KBM-7 (cell line): ENCODE data around the gene TNF.

Experiments used
- DNase-seq: peaks from one replicate; pipeline ENCODE4 v3.0.0-alpha.2; 2015
- in situ Hi-C: fragments of 300-500 bp; cut with MboI; formaldehyde crosslinking; loops from 2 replicates; pipeline ENCODE4 v1.14.3; 2020; ENCODE audit warnings: low sequenced_read_pairs, low pct_unique_long_range_greater_than_20kb, mixed read lengths

TNF gene

GRCh38 chr6:31567531-31568370, 7.6 kb upstream of the TNF start:
- no peak for DNase-seq
- in situ Hi-C loops: no loop called here

- no peak for DNase-seq
- in situ Hi-C loops: no loop called here
These were observed 6.8 kb upstream of the TNF start for GRCh38 chr6:31568537-31568961.

- in situ Hi-C loops: no loop called here
- no peak for DNase-seq
These were observed 5.4 kb upstream of the TNF start for GRCh38 chr6:31569861-31570536.

- in situ Hi-C loops: no loop called here
- DNase-seq: no peak
These were observed 3.1 kb upstream of the TNF start, which contains the start of gene LTA for GRCh38 chr6:31572041-31572911. LTA (plus strand) TSS chr6:31572289; CDS start chr6:31572743, 454 bp downstream.

- in situ Hi-C loops: no loop called here
- DNase-seq: no peak
These were observed 1.9 kb upstream of the TNF start for GRCh38 chr6:31573239-31574105.

GRCh38 chr6:31574106-31575061, 981 bp upstream of the TNF start:
- in situ Hi-C loops: no loop called here
- no peak for DNase-seq

- in situ Hi-C loops: no loop called here
- DNase-seq: no peak
These were observed 754 bp downstream of the TNF start for GRCh38 chr6:31575952-31576685.

- no peak for DNase-seq
- in situ Hi-C loops: no loop called here
These were observed 1.7 kb downstream of the TNF start for GRCh38 chr6:31576897-31577578.

- no peak for DNase-seq
- in situ Hi-C loops: no loop called here
These were observed 2.2 kb downstream of the TNF start for GRCh38 chr6:31577579-31577966.

GRCh38 chr6:31578184-31579118, 3.1 kb downstream of the TNF start:
- in situ Hi-C loops: no loop called here
- DNase-seq: no peak

- DNase-seq: no peak
- in situ Hi-C loops: no loop called here
These were observed 3.7 kb downstream of the TNF start for GRCh38 chr6:31579119-31579505.

GRCh38 chr6:31579546-31580437, 4.4 kb downstream of the TNF start:
- in situ Hi-C loops: no loop called here

GRCh38 chr6:31580438-31580740, 5.0 kb downstream of the TNF start:
- DNase-seq: no peak
- in situ Hi-C loops: no loop called here

More at GRCh38 chr6:31579546-31580437, 4.4 kb downstream of the TNF start:
- no peak for DNase-seq

GRCh38 chr6:31580807-31581433, 5.6 kb downstream of the TNF start:
- in situ Hi-C loops: no loop called here
- DNase-seq: peak; percentile 88
